GM12801 (cell line): Measurements from ENCODE around the gene WDR43.

ENCODE experiments used
- TF ChIP-seq, protein P1 (sequence below): IDR thresholded peaks from one replicate; pipeline ENCODE4 v1.5.1; 2011; ENCODE audit warnings: control low read depth; ENCODE audit not compliant: insufficient read length; ENCODE audit errors: extremely low read depth

Gene WDR43, protein sequence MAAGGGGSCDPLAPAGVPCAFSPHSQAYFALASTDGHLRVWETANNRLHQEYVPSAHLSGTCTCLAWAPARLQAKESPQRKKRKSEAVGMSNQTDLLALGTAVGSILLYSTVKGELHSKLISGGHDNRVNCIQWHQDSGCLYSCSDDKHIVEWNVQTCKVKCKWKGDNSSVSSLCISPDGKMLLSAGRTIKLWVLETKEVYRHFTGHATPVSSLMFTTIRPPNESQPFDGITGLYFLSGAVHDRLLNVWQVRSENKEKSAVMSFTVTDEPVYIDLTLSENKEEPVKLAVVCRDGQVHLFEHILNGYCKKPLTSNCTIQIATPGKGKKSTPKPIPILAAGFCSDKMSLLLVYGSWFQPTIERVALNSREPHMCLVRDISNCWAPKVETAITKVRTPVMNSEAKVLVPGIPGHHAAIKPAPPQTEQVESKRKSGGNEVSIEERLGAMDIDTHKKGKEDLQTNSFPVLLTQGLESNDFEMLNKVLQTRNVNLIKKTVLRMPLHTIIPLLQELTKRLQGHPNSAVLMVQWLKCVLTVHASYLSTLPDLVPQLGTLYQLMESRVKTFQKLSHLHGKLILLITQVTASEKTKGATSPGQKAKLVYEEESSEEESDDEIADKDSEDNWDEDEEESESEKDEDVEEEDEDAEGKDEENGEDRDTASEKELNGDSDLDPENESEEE

GRCh38 chr2:28894470-28895188 is at the start of gene WDR43:
TSS of gene WDR43 (plus strand) at chr2:28894667. CDS start at chr2:28894699, 32 bp downstream.
- TF ChIP-seq, protein P1, sequence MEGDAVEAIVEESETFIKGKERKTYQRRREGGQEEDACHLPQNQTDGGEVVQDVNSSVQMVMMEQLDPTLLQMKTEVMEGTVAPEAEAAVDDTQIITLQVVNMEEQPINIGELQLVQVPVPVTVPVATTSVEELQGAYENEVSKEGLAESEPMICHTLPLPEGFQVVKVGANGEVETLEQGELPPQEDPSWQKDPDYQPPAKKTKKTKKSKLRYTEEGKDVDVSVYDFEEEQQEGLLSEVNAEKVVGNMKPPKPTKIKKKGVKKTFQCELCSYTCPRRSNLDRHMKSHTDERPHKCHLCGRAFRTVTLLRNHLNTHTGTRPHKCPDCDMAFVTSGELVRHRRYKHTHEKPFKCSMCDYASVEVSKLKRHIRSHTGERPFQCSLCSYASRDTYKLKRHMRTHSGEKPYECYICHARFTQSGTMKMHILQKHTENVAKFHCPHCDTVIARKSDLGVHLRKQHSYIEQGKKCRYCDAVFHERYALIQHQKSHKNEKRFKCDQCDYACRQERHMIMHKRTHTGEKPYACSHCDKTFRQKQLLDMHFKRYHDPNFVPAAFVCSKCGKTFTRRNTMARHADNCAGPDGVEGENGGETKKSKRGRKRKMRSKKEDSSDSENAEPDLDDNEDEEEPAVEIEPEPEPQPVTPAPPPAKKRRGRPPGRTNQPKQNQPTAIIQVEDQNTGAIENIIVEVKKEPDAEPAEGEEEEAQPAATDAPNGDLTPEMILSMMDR, result no peak

DNA sequence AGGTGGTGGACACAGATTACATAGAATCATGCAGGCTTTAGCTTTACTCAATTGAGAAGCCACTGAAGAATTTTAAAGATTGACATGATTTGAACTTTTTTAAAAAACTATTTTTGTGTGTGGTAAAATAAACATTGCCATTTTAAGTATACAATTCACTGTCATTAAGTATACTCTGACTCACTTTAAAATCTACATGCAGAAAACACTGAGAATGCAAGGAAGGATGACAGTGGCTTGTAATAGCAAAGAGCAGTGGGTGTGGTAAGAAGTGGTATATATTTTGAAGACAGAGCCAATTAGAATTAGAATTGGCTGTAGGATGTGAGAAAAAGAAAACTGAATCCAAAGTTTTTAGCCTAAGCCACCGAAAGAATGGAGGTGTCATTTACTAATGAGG is 39.3 kb upstream of the WDR43 start:
- TF ChIP-seq, protein P1, result no peak

DNA sequence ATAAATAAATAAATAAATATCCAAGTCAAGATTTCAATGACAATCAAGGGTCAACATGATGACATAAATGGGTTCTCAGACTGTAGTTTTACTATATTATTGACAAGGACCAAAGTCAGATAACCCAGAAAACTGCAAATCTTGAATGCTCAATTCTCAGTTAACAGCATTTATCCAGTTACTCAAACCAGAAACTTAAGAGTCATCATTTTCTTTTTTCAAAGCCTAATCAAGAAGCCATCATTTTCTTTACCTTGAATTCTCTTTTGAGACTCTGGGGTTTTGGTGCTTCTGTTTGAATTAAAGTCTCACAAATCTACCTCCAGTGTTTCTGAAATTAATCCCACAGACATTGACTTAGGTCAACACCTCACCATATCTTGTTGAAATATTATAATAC is 38.5 kb upstream of the WDR43 start:
- TF ChIP-seq, protein P1, result no peak

- TF ChIP-seq, protein P1, result no peak
Observed at GRCh38 chr2:28868611-28869010, 25.9 kb upstream of the WDR43 start.

DNA sequence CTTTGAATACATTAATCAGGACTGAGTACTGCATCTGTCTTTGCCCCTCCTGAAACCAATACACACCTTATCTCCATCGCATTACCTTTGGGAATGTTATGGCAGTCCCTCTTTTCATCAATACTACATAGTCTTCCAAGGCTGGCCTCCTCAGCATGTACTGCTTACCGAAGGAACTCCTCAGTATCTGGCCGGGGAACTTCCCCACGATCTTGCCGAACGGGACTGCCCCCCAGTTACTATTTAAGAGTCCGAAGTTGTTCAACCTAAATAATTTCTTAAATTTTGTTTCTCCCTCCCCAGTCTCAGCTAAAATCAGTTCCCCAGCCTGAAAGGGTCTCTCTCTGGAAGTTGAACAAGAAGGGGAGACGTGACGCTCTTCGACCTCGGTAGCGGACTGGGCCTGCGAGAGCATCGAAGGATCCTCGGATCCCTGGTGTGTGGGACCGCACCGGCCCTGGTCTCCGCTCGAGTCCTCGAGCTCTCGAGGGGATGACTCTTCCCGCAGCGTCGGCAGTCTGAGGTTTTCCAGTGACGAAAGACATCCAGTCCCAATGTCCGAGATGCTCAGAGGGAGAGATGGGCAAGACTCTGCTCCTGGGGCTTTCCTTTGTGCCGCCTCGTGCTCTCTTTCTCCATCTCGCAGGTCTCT is 24.8 kb upstream of the WDR43 start:
- TF ChIP-seq, protein P1, result no peak

DNA sequence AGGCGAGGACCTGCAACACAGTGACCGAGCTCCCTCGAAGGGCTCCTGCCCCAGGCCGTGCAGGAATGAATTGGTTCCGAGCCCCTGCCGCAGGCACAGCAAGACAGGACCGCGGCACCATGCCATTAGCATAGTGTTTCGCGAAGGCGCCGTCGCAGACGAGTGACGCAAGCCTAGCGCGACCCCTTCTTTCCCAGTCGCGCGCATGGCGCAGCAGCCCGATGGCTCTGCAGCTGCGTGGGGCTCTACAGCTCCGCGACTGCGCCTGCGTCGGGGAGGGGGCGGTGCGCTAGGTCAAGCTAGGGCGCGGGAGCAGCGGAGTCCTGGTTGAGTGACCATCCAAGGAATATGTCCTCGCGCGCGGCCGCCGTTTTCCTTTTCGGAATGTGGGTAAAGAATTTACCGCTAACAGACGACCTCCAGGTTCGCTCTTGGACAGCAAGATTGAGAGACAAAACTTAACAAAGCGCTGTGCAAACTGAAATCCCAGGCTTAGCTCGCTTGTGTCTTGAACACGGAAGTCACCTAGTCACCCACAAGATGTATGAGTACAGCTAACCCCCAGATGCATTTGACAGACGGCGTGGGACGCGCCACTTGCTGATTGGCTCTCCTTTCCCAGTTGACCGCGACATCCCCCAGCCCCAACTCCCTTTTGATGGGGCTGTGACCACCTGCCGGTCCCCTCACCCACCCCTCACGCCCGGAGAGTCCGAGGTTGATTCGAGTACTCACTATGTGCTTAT is 24.1 kb upstream of the WDR43 start, which contains the start of gene TRMT61B:
Gene TRMT61B, minus strand, starts transcription at position 164 of the 746 bp plus-strand sequence. Its CDS starts 32 bp downstream, at position 132.
- TF ChIP-seq, protein P1, result no peak
